ACC112 (cell line): ENCODE results near the gene IER5L.

Experiments
- H2AFZ ChIP-seq: fragments of 200-600 bp; sonication (generic); one replicate; pipeline ENCODE4 v1.6.0; 2017; ENCODE audit warnings: antibody characterized with exemption, low read length; ENCODE audit not compliant: unreplicated experiment
- H3K27ac ChIP-seq: fragments of 200-600 bp; sonication (generic); 2 replicates; pipeline ENCODE4 v1.5.1; 2014; ENCODE audit warnings: low read depth, mild to moderate bottlenecking, antibody characterized with exemption, low read length, moderate library complexity
- H3K27me3 ChIP-seq: fragments of 200-600 bp; sonication (generic); 2 replicates; pipeline ENCODE4 v1.6.1; 2014; ENCODE audit warnings: mild to moderate bottlenecking, antibody characterized with exemption, low read length, moderate library complexity, mixed read lengths; ENCODE audit not compliant: insufficient read depth
- H3K36me3 ChIP-seq: fragments of 200-600 bp; sonication (generic); 2 replicates; pipeline ENCODE4 v1.6.1; 2016; ENCODE audit warnings: mild to moderate bottlenecking, antibody characterized with exemption, low read length, moderate library complexity, mixed read lengths; ENCODE audit not compliant: insufficient read depth
- H3K4me1 ChIP-seq: fragments of 200-600 bp; sonication (generic); one replicate; pipeline ENCODE4 v1.6.1; 2016; ENCODE audit warnings: low read length, mixed read lengths; ENCODE audit not compliant: insufficient read depth, unreplicated experiment, control insufficient read depth
- H3K4me3 ChIP-seq: fragments of 200-600 bp; sonication (generic); 2 replicates; pipeline ENCODE4 v1.5.1; 2014; ENCODE audit warnings: mild to moderate bottlenecking, low read depth, low read length
- H3K79me2 ChIP-seq: fragments of 200-600 bp; sonication (generic); one replicate; pipeline ENCODE4 v1.6.0; 2016; ENCODE audit warnings: low read length; ENCODE audit not compliant: control insufficient read depth, unreplicated experiment, insufficient read depth

Gene IER5L

DNA sequence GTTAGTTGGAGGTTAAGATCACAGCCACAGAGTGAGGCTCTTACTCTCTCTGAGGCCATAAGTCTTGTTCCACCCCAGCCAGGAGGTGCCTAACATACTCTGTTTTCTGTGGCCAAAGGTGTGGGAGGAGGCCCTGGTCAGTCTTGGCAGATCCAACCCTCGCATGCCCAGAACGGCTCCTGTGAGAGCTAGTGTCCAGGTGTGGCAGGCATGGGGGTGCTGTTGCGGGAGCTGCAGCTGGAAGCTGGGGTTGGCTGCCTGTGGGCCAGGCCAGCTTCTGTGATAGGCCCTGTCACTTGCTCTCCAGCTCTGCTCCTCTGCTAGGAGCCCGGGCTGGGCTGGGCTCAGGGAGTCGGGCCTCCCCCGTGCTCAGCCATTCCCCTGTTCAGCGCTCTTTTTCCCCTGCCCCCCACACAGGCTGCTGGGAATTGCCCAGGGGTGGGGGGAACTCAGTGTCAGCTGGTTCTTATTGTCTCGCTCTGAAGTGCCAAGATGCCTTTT is 31.6 kb downstream of the IER5L start:
- Histone ChIP-seq H3K36me3 (no peaks in the 10 kb centered on the region), H2AFZ (no peak overlapping the region), H3K79me2 (peaks cover 11% of the 10 kb centered on the region), H3K4me3 (no peak overlapping the region), H3K27ac (peak overlapping the region; percentile 72), H3K27me3 (no peaks in the 10 kb centered on the region), H3K4me1 (peaks cover 48% of the 10 kb centered on the region)

DNA sequence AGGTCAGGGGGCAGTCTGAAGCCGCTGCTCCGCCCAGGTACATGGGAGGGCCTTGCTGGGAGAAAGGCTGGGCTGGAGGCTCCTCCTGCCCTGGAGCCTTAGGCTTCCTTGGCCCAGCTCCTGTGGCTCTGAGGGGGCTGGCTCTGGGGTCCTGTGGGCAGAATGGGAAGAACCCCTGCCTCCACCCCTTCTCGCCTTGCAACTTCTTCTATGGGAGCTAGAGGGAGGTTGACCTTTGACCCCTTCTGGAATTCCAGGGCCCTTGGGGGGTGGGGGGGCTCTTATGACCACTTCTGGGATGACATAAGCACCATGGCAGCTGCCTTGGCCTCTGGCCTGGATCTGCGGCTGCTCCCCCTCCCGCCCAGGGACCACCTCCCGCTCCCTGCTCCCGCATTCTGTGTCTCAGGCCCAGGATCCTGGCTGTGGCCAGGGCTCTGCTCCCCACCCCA is 32.2 kb downstream of the IER5L start:
- Histone ChIP-seq H3K27me3 (no peaks in the 10 kb centered on the region), H3K4me1 (peaks cover 55% of the 10 kb centered on the region), H3K36me3 (no peaks in the 10 kb centered on the region), H3K27ac (peak overlapping the region; percentile 72), H2AFZ (no peak overlapping the region), H3K4me3 (no peak overlapping the region), H3K79me2 (peaks cover 11% of the 10 kb centered on the region)

DNA sequence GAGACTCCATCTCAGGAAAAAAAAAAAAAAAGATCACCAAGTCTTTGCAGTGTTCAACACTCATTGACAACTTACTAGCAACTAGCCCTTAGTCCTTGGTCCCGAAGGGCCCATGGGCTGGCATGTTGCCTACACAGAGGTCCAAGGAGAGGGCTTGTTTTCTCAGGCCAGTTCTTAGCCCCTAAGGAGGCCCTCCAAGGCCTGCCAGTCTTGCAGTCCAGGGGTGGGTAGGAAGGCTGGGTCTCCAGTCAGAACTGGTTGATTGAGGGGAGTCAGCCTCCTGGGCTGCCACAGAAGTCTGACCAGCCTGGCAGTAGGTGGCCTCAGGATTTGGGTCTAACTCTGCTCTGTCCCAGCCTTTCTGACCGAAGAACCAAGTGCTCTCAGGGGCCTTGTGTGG is 32.7 kb downstream of the IER5L start:
- Histone ChIP-seq H3K36me3 (no peaks in the 10 kb centered on the region), H3K27ac (peak overlapping the region; percentile 72)

DNA sequence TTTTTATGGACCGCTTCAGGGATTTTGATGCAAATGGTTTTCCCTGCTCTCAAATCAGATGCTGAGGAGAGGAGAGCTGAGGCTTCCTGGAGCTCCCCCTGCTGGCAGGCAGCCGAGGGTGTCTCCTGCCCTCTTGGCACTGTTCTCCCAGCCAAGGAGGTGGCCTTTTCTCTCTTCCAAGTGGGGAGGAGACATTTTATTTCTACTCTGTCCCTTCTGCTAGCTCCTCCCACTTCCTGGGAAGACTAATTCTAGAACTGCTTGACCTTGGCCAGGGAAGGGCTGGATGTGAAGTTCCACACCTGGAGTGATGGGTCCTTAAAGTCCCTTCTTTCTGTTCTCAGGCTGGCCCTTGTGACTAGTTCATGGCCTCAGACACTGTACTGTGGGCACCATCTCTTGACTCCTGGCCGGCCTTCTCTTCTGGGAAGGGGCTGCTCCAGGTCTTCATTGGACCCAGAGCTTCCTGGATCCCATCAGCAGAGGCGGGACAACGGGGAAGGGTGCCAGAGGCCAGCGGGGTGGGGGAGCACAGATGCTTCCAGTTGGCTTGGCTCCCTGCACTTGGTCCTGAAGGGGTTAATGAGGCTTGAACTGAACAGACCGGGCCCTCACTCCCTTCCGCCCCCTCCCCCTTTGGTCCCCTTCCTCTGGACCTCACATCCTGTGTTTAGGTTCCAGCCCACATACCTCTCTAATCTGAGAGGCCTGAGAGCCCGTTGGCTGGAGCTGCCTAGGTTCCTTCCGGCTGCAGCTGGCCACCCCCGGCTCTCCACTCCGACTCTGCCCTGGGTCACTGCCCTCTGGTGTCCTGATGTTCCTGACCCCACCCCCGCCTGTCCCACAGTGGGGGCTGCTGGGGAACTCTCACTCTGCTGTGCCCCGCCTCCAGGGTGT is 34.8 kb downstream of the IER5L start:
- no peaks in the 10 kb centered on the region for H3K36me3 ChIP-seq
- peak overlapping the region; percentile 47 for H3K4me3 ChIP-seq
- peak overlapping the region; percentile 100 for H3K27ac ChIP-seq
- no peak overlapping the region for H2AFZ ChIP-seq
- H3K79me2 ChIP-seq = peaks cover 11% of the 10 kb centered on the region
- peaks cover 78% of the 10 kb centered on the region for H3K4me1 ChIP-seq
- no peaks in the 10 kb centered on the region for H3K27me3 ChIP-seq

More for the DNA sequence above, 32.7 kb downstream of the IER5L start:
- no peak overlapping the region for H2AFZ ChIP-seq
- peaks cover 60% of the 10 kb centered on the region for H3K4me1 ChIP-seq
- no peak overlapping the region for H3K4me3 ChIP-seq
- H3K79me2 ChIP-seq = peaks cover 11% of the 10 kb centered on the region
- no peaks in the 10 kb centered on the region for H3K27me3 ChIP-seq

DNA sequence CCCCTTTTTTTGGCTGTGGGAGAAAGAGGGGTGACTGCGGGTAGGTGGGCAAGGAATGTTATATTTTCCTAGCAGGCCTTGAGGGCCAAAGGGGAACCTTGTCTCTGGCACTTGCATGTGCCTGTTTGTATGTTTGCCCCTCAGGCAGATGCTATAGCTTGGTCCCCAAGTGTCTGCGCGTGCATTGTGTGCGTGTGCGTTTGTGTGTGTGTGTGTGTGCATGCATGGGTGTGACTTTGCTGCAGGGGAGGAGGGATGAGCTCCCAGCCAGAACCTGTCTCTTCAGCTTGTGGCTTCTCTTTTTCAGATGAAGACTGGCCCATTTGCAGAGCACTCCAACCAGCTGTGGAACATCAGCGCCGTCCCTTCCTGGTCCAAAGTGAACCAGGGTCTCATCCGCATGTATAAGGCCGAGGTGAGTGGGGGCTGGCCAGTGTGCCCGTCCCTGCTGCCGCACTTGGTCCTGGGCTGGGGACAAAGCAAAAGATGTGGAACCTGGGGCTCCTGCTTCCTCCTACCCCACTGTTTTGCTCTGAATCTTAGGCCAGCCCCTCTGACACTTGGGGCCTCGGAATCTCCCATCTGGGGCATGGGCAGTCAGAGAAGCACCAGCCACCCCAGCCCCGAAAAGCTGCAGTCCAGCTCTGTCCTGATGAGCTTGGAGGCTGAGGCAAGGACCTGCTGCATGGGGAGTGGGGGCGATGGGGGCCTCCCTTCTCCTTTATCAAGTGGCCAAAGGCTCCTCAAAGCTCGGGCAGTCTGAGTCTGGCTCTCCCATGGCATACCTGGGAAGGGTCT is 35.7 kb downstream of the IER5L start:
- no peak overlapping the region for H2AFZ ChIP-seq
- H3K4me1 ChIP-seq = peaks cover 82% of the 10 kb centered on the region
- H3K27ac ChIP-seq = peak overlapping the region; percentile 100
- H3K36me3 ChIP-seq = no peaks in the 10 kb centered on the region
- 0 out of 2 replicates have a peak overlapping the region, but pooled peaks have one; percentile 3 for H3K4me3 ChIP-seq
- peaks cover 11% of the 10 kb centered on the region for H3K79me2 ChIP-seq
- H3K27me3 ChIP-seq = no peaks in the 10 kb centered on the region

DNA sequence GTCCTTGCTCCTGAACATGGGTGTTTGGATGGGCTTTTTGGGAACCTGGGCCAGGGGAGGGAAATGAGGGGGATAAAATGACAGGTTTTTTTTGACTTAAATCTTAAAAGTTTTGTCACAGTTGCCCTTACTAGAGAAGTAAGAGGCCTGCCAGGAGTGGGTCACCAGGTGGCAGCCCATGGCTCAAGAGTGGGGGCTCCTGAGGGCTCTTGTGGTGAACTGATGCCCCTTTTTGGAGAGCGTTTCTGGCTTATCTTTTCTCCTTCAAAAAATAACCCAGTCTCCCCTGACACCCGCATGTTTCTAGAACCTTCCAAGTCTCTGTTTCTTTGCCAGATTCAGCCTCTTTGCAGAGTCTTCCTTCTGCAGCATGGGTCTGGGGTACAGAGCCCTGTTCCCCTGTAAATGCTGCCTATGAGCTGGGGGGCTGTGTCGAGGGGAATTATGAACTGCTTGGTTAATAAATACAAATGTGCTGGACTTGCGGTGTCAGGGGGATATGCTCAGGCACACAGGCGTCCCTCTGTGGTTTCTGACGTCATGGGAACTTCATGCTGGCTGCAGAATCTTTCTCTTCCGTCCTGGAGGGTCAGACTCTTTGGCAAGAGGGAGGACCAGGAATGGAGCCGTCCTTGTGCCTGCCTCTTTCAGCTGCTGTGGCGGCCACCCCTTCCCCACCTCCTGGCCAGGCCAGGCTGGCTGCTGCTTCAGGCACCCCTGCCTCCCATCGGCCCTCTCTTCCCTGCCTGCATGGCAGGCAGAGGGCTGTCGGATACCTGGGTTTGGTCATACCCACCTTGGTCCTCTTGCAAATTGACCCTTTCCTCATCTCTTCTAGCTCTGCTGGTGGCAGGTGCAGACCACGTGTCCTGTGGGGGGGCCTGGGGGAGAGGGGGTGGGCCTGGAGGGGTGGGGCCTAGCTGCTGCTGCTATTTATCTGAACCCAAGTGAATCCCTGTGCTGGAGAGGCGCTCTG is 36.7 kb downstream of the IER5L start:
- no peak overlapping the region for H2AFZ ChIP-seq
- H3K27ac ChIP-seq = peak overlapping the region; percentile 100
- peaks cover 75% of the 10 kb centered on the region for H3K4me1 ChIP-seq
- no peaks in the 10 kb centered on the region for H3K36me3 ChIP-seq
- peaks cover 11% of the 10 kb centered on the region for H3K79me2 ChIP-seq
- peak overlapping the region; percentile 26 for H3K4me3 ChIP-seq
- H3K27me3 ChIP-seq = no peaks in the 10 kb centered on the region

DNA sequence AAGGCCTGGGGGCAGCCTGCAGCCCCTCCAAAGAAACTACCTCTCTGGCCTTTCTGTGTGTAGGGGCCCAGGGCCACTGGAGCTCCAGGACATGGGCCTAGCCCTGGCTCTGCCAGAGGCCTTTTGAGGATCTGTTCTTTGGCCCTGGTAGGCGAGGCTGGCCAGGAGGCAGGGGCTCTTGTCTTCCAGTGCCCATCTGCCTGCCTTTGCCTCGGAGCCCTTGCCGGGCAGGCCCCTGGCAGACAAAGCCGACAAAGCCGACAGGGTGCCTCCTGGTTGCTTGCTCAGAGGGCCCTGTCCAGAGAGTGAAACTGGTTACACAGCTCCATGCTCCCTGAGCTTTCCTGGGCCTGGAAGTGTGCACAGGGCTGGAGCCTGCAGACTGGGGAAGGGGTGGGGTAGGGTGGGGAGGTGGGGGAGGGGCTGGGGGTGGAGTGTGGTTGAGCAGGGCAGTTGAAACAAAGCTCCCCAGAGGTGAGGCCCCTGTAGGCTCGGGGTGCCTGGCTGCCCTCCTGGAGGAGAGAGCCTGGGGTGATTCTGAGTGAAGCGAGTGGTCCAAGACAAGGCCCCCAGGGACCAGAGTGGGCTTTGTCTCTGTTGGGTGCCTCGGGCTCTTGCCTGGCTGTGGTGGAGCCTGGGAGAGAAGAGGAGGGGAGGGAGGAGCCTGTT is 37.5 kb downstream of the IER5L start:
- Histone ChIP-seq H2AFZ (no peak overlapping the region), H3K4me1 (peaks cover 67% of the 10 kb centered on the region), H3K27me3 (no peaks in the 10 kb centered on the region), H3K4me3 (peak overlapping the region; percentile 58), H3K36me3 (no peaks in the 10 kb centered on the region), H3K27ac (peak overlapping the region; percentile 100), H3K79me2 (peaks cover 11% of the 10 kb centered on the region)

DNA sequence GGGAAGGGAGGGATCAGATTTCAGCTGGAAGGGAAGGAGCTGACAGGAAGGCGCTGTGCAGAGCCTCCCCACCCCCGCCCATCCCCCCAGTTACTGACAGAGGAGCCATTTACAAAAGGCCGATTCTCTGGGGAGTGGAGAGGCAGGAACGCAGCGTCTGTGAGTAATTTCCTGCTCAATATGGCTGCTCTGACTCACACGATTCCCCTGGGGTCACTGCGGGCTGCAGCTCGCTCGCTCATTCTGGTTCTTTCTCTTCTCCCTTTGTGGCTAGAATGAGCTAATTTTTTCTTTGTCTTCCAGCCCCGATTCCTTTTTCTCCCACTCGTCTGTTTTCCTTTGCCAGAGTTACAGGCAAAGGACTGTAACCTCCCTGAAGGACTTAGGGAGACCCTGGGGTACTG is 38.1 kb downstream of the IER5L start:
- Histone ChIP-seq H3K36me3 (no peaks in the 10 kb centered on the region), H3K4me3 (peak overlapping the region; percentile 66), H3K79me2 (peaks cover 11% of the 10 kb centered on the region), H3K4me1 (peaks cover 62% of the 10 kb centered on the region), H3K27ac (peak overlapping the region; percentile 100), H3K27me3 (no peaks in the 10 kb centered on the region), H2AFZ (no peak overlapping the region)

DNA sequence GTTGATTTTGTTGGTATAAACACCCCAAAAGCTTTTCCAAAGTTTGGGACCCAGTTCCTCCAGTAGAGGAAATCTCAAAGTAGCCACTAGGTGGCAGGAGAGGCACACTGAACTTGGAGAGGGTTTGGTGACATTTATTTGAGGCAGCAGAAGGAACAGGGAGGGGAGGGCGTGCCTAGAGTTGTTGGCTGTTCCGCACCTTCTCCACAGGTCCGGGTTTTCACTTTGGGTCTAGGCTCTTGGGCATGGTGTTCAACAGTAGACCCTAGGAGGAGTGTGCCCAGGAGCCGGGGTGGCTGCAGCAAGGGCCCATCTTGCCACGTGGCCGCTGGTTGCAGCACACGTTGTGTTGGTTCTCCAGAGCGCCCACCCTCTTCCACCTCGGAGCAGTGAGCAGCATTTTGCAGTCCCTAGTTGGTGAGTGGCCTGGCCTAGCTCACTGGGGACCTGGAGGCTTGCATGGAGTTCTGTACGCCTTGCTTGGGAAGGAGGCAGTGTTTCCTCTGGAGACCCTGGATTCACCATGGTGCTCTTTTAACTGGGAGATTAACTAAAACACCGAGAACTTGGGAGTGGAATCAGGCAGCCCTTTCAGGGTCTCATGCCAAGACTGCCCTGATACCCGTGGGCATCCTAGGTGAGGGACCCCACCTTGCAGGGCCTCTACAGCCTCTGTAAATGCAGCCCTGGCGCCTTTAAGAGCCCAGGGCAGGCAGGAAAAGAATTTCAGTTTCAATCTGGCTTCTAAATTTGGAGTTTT is 38.6 kb downstream of the IER5L start:
- peaks cover 59% of the 10 kb centered on the region for H3K4me1 ChIP-seq
- no peaks in the 10 kb centered on the region for H3K27me3 ChIP-seq
- peak overlapping the region; percentile 100 for H3K27ac ChIP-seq
- peaks cover 11% of the 10 kb centered on the region for H3K79me2 ChIP-seq
- peak overlapping the region; percentile 66 for H3K4me3 ChIP-seq
- H2AFZ ChIP-seq = peak overlapping the region; percentile 16
- no peaks in the 10 kb centered on the region for H3K36me3 ChIP-seq
